Measurements from ENCODE around the gene CDKL2. TPM values are rescaled to one million over a fixed set of nuclear protein-coding genes. Genes with fewer than 3 reads are reported as not detected.

Gene CDKL2
- total and polyA plus RNA-seq, 2 of the 8 experiments (the other 6 are each of a cell fraction or from before 2014, with no cell fraction given): 1.4 to 2.1 TPM

DNA sequence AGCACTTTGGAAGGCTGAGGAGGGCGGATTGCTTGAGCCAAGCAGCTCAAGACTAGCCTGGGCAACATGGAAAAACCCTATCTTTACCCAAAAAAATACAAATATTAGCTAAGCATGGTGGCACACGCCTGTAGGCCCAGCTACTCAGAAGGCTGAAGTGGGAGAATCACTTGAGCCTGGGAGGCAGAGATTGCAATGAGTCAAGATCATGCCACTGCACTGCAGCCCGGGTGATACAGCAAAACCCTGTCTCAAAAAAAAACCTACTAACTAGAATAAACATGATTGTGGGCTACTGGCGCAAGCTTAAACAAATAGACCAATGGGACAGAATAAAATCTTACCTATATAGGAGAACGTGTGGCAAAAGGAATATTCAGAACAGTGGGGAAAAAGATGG is 7.3 kb downstream of the CDKL2 start:
- FAIRE-seq (no peak), DNase-seq (ENCODE audit: low read depth in 1 of 2, low spot score in 2 of 2) (no peak)
- Histone ChIP-seq H2BK20ac (ENCODE audit: low read length) (no peak overlapping the region), H3K36me3 (ENCODE audit: control insufficient read depth in 2 of 4, insufficient read depth in 4 of 4, low read length in 3 of 4) (no peaks in the 10 kb centered on the region), H3K9ac (replicated peaks in 1 of 4; ENCODE audit: extremely low read depth in 1 of 4, low read depth in 3 of 4, low read length in 3 of 4) (no peak overlapping the region), H4K91ac (replicated peaks; ENCODE audit: insufficient read length, low read length) (no peak overlapping the region), H3K23me2 (ENCODE audit: low read depth, low read length) (no peaks in the 10 kb centered on the region), H3K23ac (ENCODE audit: insufficient read length) (no peak overlapping the region), H2AK5ac (ENCODE audit: low read depth, low read length) (no peak overlapping the region), H4K5ac (ENCODE audit: insufficient read length, low read depth, low read length) (no peak overlapping the region), H3K14ac (ENCODE audit: insufficient read length) (no peak overlapping the region), H2BK5ac (ENCODE audit: low read depth, low read length) (no peak overlapping the region), H3K4me3 (ENCODE audit: extremely low read depth in 1 of 4, insufficient read depth in 2 of 4, low read depth in 3 of 4, low read length in 4 of 4) (no peak overlapping the region), H3K56ac (replicated peaks; ENCODE audit: insufficient read length, low read depth, low read length) (no peak overlapping the region), H4K20me1 (replicated peaks in 1 of 2; ENCODE audit: control insufficient read depth in 1 of 2, insufficient read depth in 2 of 2, low read length in 2 of 2) (no peaks in the 10 kb centered on the region), H3K18ac (ENCODE audit: extremely low read depth, low read length) (no peak overlapping the region), H2BK15ac (ENCODE audit: low read length) (no peak overlapping the region), H3K79me1 (ENCODE audit: low read depth, low read length) (no peaks in the 10 kb centered on the region), H2AFZ (ENCODE audit: low read length) (no peak overlapping the region), H2BK120ac (replicated peaks; ENCODE audit: low read depth, low read length) (no peak overlapping the region), H2BK12ac (ENCODE audit: low read depth, low read length) (no peak overlapping the region), H4K8ac (ENCODE audit: extremely low read depth, insufficient read depth, low read length) (no peak overlapping the region), H3K4ac (replicated peaks; ENCODE audit: insufficient read length, low read depth, low read length) (no peak overlapping the region), H3K79me2 (ENCODE audit: control insufficient read depth in 1 of 2, insufficient read depth in 2 of 2, low read length in 2 of 2) (no peaks in the 10 kb centered on the region), H3K4me1 (replicated peaks in 1 of 4; ENCODE audit: control insufficient read depth in 3 of 4, insufficient read depth in 4 of 4, low read length in 3 of 4) (no peaks in the 10 kb centered on the region), H3K4me2 (ENCODE audit: insufficient read depth in 1 of 2, low read depth in 2 of 2, low read length in 2 of 2) (no peak overlapping the region), H3K27ac (ENCODE audit: low read depth, low read length) (no peak overlapping the region), H3K27me3 (replicated peaks in 1 of 4; ENCODE audit: control insufficient read depth in 3 of 4, extremely low read depth in 1 of 4, insufficient read depth in 3 of 4, low read length in 3 of 4) (no peaks in the 10 kb centered on the region), H3K9me3 (ENCODE audit: insufficient read depth in 2 of 2, low read depth in 1 of 2, low read length in 1 of 2) (no peaks in the 10 kb centered on the region)
- 90% methylated on average over 5 of the region's 5 CpGs; no CpG with 5 or more reads in 1 of the 2 experiments for WGBS, 2 experiments (ENCODE audit: extremely low coverage in 1 of 2, insufficient coverage in 1 of 2, insufficient read length in 1 of 2, insufficient replicate concordance in 2 of 2, low coverage in 1 of 2, low lambda C conversion rate in 2 of 2, missing lambda C conversion rate in 1 of 2)
- CTCF ChIA-PET (ENCODE audit: partially characterized antibody): interaction anchor here (0.6 kb wide), 2 partner anchors 93 to 129 kb away, joined by 3 to 6 read pairs; no protein-coding TSS in a partner anchor
- POLR2A ChIA-PET (ENCODE audit: partially characterized antibody): interaction anchor here (0.6 kb wide), 1 partner anchor 17 kb away, joined by 3 read pairs; no protein-coding TSS in a partner anchor
- TF ChIP-seq GABPA (IDR thresholded peaks at IDR 0.05; ENCODE audit: borderline replicate concordance, insufficient read depth, low read length) (no peak), PHF8 (conservative IDR thresholded peaks at IDR 0.05; ENCODE audit: low read depth, low read length) (no peak), CBX5 (IDR thresholded peaks at IDR 0.05; ENCODE audit: low read depth, low read length) (no peak), GTF2F1 (IDR thresholded peaks at IDR 0.05; ENCODE audit: borderline replicate concordance, low read depth, low read length) (no peak), POU5F1 (IDR thresholded peaks at IDR 0.05; ENCODE audit: low read depth, low read length) (no peak), CEBPB (IDR thresholded peaks at IDR 0.05; ENCODE audit: low read depth, low read length) (no peak), CREB1 (IDR thresholded peaks at IDR 0.05) (no peak), EGR1 (IDR thresholded peaks at IDR 0.05; ENCODE audit: borderline replicate concordance, low read depth, low read length) (no peak), RXRA (IDR thresholded peaks at IDR 0.05; ENCODE audit: insufficient read depth, low read depth, low read length) (no peak), BCL11A (IDR thresholded peaks at IDR 0.05; ENCODE audit: low read depth in 2 of 2, low read length in 2 of 2) (no peak), BACH1 (IDR thresholded peaks at IDR 0.05; ENCODE audit: low read length) (no peak), EP300 (IDR thresholded peaks at IDR 0.05; ENCODE audit: borderline replicate concordance in 1 of 2, low read depth in 2 of 2, low read length in 2 of 2) (no peak)
- TF ChIP-seq, protein P1, sequence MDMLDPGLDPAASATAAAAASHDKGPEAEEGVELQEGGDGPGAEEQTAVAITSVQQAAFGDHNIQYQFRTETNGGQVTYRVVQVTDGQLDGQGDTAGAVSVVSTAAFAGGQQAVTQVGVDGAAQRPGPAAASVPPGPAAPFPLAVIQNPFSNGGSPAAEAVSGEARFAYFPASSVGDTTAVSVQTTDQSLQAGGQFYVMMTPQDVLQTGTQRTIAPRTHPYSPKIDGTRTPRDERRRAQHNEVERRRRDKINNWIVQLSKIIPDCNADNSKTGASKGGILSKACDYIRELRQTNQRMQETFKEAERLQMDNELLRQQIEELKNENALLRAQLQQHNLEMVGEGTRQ (IDR thresholded peaks at IDR 0.05; ENCODE audit: low read length): no peak

All from H1 (cell line).